PC-9 (cell line): ENCODE measurements around the gene ABLIM2.

ENCODE experiments used
- CTCF ChIP-seq: fragments of 200-600 bp; sonication (generic); conservative IDR thresholded peaks from 2 replicates; pipeline ENCODE4 v1.6.1; 2017; ENCODE audit warnings: mixed run types, antibody characterized with exemption, mild to moderate bottlenecking, moderate library complexity
- EZH2 ChIP-seq: fragments of 200-600 bp; sonication (generic); IDR thresholded peaks from 2 replicates; pipeline ENCODE4 v1.8.0; 2017; ENCODE audit warnings: antibody characterized with exemption, low read depth

DNA sequence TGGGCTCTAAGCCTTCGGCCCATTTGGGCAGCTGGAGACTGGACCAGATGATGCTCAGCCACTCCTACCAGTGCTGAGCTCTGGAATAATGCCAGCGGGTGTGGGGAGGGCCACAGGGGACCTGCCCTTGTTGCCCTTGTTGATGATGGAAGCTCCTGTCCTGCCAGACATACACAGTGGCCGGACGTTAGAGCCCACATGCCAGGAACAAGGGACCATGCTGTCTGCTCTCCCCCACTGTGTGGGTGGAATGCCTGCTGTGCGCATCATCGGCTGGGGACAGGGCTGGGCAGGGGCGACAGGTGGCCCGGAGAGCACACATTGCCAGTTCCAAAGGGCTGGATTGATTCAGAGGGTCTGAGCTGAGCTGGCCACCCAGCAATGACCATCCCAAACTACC is 2.0 kb downstream of the ABLIM2 start:
- TF ChIP-seq CTCF (no peak), EZH2 (no peak)
